IPS-11a (cell line): ENCODE measurements around the gene CBLC.
A peak's percentile ranks its signal among the peaks of the same experiment; 100 is the strongest.

Source experiments
- H3K4me3 ChIP-seq: one replicate; pipeline ENCODE4 v1.5.1; 2013; ENCODE audit warnings: low read depth, low read length, control low read depth

Gene CBLC

GRCh38 chr19:44795398-44795987 lies 17.8 kb downstream of the CBLC start:
- no peak overlapping the region for H3K4me3 ChIP-seq

GRCh38 chr19:44796701-44797115 lies 19.0 kb downstream of the CBLC start:
- H3K4me3 ChIP-seq: no peak overlapping the region

- H3K4me3 ChIP-seq: no peak overlapping the region
Observed at GRCh38 chr19:44799627-44800346, 22.1 kb downstream of the CBLC start.

- H3K4me3 ChIP-seq: no peak overlapping the region
Observed at GRCh38 chr19:44800461-44800860, 22.8 kb downstream of the CBLC start.

GRCh38 chr19:44803442-44804428 lies 26.0 kb downstream of the CBLC start:
- no peak overlapping the region for H3K4me3 ChIP-seq

- no peak overlapping the region for H3K4me3 ChIP-seq
Observed at GRCh38 chr19:44806291-44806690, 28.6 kb downstream of the CBLC start.

- no peak overlapping the region for H3K4me3 ChIP-seq
Observed at GRCh38 chr19:44807162-44807561, 29.5 kb downstream of the CBLC start.

GRCh38 chr19:44807652-44808462 lies 30.2 kb downstream of the CBLC start:
- H3K4me3 ChIP-seq: no peak overlapping the region

- H3K4me3 ChIP-seq: peak within 1 kb of the TSS; percentile 69
Observed at GRCh38 chr19:44808463-44809371, 31.0 kb downstream of the CBLC start, which contains the start of gene BCAM. BCAM (plus strand) TSS chr19:44809103; CDS start chr19:44809125, 22 bp downstream.

GRCh38 chr19:44809577-44810233 lies 32.0 kb downstream of the CBLC start:
- peak overlapping the region; percentile 69 for H3K4me3 ChIP-seq

GRCh38 chr19:44810234-44811121 lies 32.8 kb downstream of the CBLC start:
- no peak overlapping the region for H3K4me3 ChIP-seq

- no peak overlapping the region for H3K4me3 ChIP-seq
Observed at GRCh38 chr19:44811122-44811419, 33.4 kb downstream of the CBLC start.

- H3K4me3 ChIP-seq: no peak overlapping the region
Observed at GRCh38 chr19:44812142-44812718, 34.5 kb downstream of the CBLC start.

GRCh38 chr19:44813070-44813840 lies 35.6 kb downstream of the CBLC start:
- H3K4me3 ChIP-seq: no peak overlapping the region

GRCh38 chr19:44813841-44814470 lies 36.3 kb downstream of the CBLC start:
- H3K4me3 ChIP-seq: no peak overlapping the region

- H3K4me3 ChIP-seq: no peak overlapping the region
Observed at GRCh38 chr19:44814517-44814916, 36.8 kb downstream of the CBLC start.

GRCh38 chr19:44816301-44816700 lies 38.6 kb downstream of the CBLC start:
- no peak overlapping the region for H3K4me3 ChIP-seq
